NCI-H510A treated with DMSO at 0.1 percent for 48 hours (cell line): ENCODE data around the gene GSPT1.
"Not testable (repeated sequence)": the region's sequence is repeated elsewhere in the genome, so short reads cannot be mapped to it uniquely, and the experiment has no call there.

ENCODE experiments used
- DNase-seq: peaks from one replicate; lab custom pipeline; 2025; lab: John Stamatoyannopoulos, UW

The GSPT1 gene

DNA sequence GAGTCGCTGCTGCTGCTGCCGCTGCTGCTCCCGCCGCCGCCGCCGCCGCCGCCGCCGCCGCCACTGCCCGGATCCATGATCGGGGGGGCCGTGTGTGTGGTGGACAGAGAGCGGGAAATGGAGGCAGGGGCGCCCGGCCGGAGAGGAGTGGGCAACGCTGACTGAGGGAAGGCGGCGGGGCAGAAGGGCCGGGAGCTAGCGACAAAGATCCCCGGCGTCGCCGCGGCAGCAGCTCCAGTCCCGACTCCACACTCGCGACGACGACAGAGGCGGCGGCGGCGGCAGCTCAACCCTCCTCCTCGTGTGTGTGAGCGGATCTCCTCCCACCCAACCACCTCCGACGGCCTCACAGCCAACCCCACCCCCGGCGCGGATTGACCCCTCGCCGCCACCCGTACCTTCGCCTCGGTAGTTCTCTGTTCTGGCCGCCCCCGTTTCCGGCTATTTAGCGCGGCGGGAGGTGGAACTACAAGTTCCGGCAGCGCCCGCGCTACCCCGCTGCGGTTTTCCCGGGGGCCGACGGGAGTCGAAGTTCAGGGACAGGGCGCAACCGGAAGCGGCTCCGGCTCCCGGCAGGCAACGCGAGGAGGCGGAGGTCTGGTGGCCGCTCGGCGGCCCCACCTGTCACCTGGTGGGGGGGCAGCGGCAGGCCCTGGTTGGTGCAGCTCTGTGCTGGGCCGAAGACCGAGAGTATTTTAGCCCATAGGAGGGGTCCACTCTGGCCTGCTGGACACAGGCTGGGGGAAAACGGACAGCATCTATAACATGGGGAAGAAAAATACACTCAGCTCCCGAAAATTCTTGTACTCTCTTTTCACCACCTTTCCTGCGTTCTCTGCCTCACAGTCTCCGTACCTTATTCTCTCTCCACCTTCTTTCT lies at the start of gene GSPT1:
TSS of gene GSPT1 (minus strand) at position 313 of the 880 bp plus-strand sequence. CDS start at position 77, 236 bp downstream.
- DNase-seq, result peak; percentile 91

DNA sequence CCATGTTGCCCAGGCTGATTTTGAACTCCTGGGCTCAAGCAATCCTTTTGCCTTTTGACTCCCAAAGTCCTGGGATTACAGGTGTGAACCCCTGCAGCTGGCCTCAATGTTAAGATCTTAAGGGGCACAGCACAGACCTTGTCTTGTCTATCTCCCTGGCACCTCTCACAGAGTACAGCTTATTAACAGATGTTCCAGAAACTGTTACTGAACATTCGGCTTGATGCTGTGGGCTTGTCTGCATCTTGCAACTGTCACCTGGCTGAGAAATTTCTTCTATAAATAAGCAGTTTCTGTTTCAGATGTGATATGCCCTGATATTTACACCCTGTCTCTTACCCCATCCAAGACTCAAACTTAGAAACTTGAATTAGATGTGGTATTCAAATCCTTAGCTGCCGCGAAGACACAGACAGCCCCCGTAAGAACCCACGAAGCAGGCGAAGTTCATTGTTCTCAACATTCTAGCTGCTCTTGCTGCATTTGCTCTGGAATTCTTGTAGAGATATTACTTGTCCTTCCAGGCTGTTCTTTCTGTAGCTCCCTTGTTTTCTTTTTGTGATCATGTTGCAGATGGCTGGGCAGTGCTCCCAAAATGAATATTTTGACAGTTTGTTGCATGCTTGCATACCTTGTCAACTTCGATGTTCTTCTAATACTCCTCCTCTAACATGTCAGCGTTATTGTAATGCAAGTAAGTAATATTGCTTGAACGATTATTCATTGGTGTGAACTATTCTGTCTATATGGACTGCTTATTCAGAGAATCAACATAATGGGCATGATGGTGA lies 49.2 kb upstream of the GSPT1 start, which contains the start of gene TNFRSF17:
TSS of gene TNFRSF17 (plus strand) at position 450 of the 791 bp plus-strand sequence. CDS start at position 565, 115 bp downstream.
- no peak for DNase-seq

DNA sequence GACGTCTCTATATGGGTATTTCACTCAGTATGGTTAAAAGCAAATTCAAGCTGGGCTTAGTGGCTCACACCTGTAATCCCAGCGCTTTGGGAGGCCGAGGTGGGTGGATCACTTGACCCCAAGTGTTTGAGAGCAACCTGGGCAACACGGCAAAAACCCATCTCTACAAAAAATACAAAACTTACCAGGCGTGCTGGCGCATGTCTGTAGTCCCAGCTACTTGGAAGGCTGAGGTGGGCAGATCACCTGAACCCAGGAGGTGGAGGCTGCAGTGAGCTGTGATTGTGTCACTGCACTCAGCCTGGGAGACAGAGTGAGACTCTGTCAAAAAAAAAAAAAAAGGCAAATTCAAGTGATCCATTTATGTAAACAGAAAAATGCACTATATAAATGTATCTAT lies 48.0 kb upstream of the GSPT1 start:
- DNase-seq, result no peak

DNA sequence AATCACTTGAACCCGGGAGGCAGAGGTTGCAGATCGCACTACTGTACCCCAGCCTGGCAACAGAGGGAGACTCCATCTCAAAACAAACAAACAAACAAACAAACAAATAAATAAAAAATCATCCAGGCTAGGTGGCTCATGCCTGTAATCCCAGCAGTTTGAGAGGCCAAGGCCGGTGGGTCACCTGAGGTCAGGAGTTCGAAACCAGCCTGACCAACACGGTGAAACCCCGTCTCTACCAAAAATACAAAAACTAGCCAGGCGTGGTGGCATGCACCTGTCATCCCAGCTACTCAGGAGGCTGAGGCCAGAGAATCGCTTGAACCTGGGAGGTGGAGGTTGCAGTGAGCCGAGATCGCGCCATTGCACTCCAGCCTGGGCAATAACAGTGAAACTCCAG lies 47.2 kb upstream of the GSPT1 start:
- DNase-seq, result not testable (repeated sequence)

DNA sequence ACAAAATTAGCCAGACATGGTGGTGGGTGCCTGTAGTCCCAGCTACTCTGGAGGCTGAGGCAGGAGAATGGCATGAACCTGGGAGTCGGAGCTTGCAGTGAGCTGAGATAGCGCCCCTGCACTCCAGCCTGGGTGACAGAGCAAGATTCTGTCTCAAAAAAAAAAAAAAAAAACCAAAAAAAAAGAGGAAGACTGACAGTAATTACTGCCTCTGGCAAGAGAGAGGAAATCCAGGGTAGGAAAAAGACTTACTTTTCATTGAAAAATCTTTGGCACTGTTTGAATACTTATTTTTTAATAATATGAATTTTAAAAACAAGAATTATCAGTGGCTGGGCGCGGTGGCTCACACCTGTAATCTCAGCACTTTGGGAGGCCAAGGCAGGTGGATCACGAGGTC lies 46.7 kb upstream of the GSPT1 start:
- DNase-seq, result not testable (repeated sequence)

DNA sequence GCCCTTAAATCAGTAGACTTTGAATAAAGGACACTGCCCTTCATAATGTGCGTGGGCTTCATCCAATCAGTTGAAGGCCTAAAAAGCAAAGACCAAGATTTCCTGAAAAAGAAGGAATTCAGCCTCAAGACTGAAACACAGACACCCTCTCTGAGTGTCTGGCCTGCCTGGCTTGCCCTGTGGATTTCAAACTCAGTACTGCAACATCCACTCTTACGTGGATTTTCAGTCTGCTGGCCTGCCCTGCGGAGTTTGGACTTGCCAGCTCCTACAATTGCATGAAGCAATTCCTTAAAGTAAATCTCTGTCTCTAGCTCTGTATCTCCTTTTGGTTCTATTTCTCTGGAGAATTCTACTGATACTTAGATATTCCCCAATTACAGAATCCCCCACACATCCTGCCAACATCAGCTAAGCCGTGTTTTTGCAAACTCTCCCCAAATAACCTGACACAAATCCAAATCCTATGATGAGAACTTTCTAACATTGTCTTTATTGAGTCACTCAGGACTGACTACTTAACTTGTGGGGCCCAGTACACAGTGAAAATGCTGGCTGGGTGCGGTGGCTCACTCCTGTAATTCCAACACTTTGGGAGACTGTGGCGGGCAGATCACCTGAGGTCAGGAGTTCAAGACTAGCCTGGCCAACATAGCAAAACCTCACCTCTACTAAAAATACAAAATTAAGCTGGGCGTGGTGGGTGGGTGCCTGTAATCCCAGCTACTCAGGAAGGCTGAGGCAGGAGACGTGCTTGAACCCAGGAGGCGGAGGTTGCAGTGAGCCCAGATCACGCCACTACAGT lies 42.0 kb upstream of the GSPT1 start:
- no peak for DNase-seq

DNA sequence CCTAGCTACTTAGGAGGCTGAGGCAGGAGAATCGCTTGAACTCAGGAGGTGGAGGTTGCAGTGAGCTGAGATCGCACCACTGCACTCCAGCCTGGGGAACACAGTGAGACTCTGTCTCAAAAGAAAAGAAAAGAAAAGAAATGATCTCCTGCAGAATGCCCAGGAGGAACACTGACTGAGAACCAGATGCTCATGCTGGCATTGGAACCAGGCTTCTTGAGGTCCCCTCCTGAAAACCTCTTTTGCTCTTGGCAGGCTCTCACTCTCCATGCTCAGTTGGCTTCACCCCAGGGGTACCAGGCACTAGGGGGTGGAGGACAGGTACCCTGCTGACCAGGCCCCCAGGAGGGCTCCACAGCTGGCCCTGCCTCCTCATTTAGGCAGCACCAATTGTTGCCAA lies 40.8 kb upstream of the GSPT1 start:
- DNase-seq, result no peak

DNA sequence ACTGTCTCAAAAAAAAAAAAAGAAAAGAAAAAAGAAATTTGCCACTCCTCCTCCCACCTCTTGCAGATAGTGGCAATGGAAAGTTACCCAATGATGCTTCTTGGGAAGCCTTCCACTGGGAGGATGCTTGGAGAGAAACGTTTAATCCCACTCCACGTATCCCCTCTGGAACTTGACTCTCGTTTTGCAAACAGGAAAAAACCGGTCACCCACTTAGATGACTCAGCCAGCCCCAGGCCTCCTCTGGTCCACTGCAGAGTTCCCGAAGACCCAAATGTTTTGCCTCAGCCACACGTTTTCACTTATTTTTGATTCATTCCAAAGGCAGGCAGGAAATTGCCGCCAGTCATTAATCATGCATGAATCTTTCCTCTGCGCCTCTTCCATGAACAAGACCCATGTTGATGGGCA lies 40.0 kb upstream of the GSPT1 start:
- DNase-seq, result no peak

DNA sequence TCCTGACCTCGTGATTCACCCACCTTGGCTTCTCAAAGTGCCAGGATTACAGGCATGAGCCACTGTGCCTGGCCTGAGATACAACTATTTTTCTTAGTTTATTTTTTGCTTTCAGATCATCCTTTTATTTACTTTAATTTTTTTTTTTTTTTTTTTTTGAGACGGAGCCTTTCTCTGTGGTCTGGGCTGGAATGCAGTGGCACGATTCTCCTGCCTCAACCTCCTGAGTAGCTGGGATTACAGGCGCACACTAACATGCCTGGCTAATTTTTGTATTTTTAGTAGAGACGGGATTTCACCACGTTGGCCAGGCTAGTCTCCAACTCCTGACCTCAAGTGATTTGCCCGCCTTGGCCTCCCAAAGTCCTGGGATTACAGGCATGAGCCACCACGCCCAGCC lies 37.8 kb upstream of the GSPT1 start:
- DNase-seq, result not testable (repeated sequence)

DNA sequence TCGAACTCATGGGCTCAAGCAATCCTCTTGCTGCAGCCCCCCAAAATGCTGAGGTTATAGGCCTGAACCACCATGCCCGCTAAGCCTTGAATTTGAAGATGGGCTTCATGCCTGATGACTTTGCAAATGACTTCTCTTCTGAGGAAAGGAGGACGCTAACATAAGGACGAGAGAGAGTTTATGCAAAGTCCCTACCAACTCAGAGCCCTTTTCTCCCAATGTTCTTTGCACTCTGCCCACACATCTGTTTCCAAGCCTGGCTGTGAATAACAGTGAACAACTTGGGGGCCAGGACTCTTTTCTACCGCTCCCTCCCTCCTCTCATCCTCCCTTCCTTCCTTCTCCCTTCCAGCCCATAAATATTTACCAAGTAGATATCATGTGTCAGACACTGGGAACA lies 34.6 kb upstream of the GSPT1 start:
- DNase-seq, result no peak

DNA sequence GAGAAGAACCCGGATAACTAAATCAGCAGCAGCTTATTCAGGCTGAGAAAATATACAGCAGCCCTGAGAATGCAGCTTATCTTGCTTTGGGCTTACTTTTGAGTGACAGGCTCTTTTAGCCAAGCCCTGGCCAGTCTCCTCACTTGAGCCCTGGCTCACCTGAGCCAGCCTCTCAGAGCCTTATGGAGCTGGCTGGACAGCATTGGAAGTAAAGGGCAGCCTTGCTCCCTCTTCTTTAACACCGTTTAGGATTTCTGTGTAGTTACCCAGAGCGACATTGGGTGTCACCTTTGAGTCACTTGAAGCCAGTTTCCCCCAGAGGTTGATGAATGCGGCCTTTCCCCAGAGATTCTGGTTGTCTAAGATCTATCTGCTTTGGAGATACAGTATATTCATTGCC lies 33.8 kb upstream of the GSPT1 start:
- peak; percentile 28 for DNase-seq

DNA sequence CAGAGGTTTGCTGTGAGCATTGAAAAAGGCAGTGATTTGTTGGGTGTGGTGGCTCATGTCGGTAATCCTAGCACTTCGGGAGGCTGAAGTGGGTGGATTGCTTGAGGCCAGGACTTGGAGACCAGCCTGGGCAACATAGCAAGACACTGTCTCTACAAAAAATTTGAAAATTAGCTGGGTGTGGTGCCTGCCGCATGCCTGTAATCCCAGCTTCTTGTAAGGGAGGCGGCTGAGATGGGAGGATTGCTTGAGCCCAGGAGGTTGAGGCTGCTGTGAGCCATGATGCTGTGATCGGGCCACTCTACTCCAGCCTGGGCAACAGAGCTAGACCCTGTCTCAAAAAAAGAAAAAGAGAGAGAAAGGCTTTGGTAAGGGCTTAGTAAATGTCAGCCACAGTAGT lies 33.1 kb upstream of the GSPT1 start:
- no peak for DNase-seq

DNA sequence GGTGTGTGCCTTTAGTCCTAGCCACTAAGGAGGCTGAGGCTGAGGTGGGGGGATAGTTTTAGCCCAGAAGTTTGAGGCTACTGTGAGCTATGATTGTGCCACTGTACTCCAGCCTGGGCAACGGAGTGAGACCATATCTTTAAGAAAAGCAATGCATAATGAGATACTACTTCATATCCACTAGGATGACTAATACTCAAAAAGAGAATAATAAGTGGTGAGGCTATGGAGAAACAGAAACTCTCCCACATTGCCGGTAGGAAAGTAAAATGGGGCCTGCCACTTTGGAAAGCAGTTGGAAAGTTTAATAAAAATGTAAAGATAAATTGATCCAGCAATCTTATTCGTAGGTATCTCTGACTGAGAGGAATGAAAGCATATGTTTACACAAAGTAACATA lies 30.7 kb upstream of the GSPT1 start:
- DNase-seq, result no peak

DNA sequence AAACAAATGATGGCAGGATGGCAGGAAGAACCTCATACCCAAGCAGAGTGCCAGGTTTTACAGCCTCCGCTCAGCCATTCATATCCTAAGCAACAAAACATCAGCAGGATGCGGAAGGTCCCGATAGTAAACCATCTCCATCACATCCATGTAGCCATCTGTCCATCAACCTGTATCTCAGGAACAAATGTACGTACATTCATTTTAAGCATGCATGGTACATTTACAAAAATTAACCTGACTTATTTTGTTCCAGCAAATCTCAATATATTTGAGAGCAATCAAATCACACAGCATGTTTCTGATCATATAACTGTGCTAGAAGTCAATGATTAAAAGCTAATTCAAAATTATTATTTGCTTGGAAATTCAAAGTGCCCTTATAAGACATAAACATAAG lies 26.2 kb upstream of the GSPT1 start, which contains the start of gene NPIPB2:
TSS of gene NPIPB2 (minus strand) at position 101 of the 400 bp plus-strand sequence. CDS start at position 101, 0 bp downstream.
- not testable (repeated sequence) for DNase-seq

DNA sequence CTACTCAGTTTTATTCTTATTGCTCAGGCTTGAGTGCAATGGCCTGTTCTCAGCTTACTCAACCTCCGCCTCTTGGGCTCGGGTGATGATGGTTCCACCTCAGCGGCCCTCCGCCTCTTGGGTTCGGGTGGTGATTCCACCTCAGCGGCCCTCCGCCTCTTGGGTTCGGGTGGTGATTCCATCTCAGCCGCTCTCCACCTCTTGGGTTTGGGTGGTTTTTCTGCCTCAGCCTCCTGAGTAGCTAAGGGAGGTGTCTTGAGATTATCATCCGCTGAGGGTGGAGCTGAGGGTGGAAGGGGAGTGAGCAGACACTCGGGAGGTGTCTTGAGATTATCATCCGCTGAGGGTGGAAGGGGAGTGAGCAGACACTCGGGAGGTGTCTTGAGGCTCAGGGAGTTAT lies 11.6 kb upstream of the GSPT1 start:
- not testable (repeated sequence) for DNase-seq

DNA sequence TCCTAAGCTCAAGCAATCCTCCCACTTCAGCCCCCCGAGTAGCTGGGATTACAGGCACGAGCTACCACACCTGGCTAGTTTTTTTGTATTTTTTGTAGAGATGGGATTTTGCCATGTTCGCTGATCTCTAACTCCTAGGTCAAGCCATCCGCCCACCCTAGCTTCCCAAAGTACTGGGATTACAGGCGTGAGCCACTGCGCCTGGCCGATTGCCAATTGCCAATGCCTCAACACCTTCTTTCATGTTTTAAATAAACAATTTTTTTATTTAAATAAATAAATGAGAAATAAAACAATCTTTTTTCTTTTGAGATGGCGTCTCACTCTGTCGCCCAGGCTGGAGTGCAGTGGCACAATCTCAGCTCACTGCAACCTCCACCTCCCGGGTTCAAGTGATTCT lies 8.3 kb upstream of the GSPT1 start:
- DNase-seq, result not testable (repeated sequence)

DNA sequence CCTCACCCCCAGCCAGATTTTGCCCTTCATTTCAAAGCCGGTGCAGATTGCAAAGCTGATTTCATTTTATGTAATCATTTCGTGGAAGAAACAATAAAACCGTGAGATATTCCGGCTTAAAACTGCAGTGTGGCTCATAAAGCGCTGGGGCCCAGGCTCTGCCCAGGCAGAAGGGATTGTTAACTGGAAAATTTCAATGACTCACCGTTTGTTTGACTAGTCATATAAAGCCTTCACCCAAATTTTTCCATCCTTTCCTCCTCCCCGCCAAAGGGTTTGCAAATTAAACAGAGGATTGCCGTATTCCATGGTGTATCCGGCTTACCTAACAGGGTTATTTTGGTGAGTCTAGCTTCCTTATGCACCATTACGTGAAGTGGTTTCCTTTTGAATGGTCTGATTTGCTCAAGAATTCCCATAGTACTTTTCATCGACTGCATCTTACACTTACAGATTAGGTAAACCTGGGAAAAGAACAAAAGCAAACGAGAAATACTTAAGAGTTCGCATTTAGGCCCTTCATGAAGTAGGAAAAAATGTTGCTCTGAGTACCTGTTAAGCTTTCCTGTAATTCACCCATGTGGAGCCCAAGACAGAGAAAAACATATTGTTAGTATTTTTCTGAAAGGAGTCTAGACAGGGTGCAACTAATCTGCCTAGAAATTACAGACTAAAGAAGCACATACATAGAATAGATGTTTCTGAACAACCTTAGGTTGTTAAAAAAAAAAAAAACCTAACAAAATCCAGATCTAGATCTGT lies 949 bp upstream of the GSPT1 start:
- DNase-seq, result peak; percentile 15

DNA sequence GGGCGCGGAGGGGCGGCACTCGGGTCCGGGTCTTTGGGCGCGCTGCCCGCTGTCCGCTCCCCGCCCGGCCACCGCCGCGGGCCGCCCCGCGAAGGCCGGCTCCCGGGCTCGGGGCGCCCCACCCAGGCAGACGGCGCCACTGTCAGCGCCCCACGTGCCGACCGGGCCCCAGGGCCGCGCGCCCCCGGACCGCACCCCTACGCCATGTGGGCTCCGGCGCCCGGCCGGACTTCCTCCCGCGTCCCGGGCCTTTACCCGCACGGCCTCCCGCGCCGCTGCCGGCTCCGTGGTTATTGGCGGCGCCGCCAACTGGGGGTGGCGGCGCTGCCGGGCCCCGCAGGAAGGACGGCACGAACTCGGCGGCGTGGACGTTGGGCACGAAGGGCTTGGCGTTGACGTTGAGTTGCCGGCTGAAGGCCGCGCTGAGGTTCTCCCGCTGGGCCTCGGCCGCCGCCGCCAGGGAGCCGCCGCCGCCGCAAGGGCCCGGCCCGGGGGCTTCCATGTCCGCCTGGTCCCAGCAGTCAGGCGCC lies 577 bp downstream of the GSPT1 start:
- DNase-seq, result no peak

DNA sequence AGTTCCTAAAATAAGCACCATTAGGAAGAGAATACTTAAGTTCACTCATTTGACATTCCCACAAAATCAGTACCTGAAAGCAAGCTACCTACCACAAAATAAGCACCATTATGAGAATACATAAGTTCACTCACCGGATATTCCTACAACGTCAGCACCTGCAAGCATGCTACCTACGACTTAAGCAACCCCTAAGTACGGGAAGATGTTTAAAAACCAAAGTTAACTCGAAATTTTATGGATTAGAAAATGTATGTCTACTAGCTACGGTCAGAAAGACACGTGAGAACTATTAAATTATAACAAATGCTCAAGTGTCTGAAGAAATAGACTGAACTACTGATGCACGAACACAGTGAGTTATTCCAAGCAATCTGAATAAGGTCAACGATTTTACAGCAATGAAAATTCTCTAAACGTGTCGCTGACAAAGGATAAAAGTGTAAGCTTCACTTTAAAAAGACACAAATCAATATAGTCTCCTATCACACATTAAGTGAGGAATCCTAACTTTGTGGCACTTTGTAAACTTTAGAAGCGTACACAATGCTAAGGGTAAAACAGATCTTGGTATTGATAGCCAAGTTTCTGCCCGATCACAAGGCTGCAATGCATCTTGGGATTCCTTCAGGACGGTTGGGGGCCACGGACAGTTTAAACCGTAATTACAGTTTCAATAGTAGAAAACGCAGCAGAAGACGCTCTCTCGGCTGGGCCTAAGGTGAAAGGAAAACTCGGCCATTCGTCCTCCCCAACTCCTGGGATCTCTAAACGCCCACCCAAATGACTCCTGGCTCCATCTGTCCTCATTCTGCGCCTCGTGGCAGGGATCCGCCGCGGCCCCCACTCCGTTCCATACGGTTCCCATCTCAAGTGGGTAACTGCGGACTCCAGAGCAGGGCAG lies 1.3 kb downstream of the GSPT1 start:
- no peak for DNase-seq
